ENCODE results near the gene B3GAT1. TPM values are rescaled to one million over a fixed set of nuclear protein-coding genes. Genes with fewer than 3 reads are reported as not detected.

The B3GAT1 gene
- total and polyA plus RNA-seq, 2 experiments from 2014 or later, result 4.8 to 28.3 TPM

- TF ChIP-seq NANOG (IDR thresholded peaks at IDR 0.05; ENCODE audit: borderline replicate concordance) (no peak), EZH2phosphoT487 (IDR thresholded peaks at IDR 0.05; ENCODE audit: unreplicated experiment) (no peak), ZNF462 (CRISPR knock-in tag; IDR thresholded peaks at IDR 0.05) (no peak), ZNF114 (CRISPR knock-in tag; IDR thresholded peaks at IDR 0.05) (no peak)
- TF ChIP-seq, protein P1, sequence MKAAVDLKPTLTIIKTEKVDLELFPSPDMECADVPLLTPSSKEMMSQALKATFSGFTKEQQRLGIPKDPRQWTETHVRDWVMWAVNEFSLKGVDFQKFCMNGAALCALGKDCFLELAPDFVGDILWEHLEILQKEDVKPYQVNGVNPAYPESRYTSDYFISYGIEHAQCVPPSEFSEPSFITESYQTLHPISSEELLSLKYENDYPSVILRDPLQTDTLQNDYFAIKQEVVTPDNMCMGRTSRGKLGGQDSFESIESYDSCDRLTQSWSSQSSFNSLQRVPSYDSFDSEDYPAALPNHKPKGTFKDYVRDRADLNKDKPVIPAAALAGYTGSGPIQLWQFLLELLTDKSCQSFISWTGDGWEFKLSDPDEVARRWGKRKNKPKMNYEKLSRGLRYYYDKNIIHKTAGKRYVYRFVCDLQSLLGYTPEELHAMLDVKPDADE (IDR thresholded peaks at IDR 0.05), result no peak
Observed at GRCh38 chr11:134455516-134455915, 43.5 kb upstream of the B3GAT1 start (continued).

DNA sequence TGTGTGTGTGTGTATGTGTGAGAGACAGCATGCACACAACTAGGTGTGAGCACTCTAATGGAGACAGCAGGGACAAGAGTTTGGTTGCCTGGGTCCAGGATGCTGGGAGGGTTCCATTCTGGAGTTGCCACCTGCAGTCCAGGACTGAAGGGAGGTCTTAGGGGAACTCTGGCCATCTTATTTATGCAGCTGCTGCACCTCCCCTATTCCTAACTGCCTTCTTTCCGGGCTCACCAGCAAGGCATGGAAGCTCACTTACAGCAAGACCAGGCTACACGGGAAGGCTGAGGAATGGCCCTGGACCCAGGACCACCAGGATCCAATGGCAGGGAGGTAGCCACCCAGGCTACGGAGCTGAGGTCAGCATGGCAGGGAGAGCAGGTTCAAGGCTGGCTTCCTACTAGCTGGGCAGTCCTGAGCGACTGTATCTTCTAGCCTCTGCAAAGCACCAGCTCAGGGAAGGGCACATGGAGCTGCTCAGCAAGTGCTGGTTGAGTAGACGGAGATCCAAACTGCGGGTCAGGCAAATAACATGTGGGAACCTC lies 42.2 kb upstream of the B3GAT1 start:
- Histone ChIP-seq H3K27me3 (ENCODE audit: insufficient read depth) (no peaks in the 10 kb centered on the region), H3K4me3 (no peak overlapping the region), H3K79me2 (replicated peaks; ENCODE audit: insufficient read depth) (no peaks in the 10 kb centered on the region), H3K4me1 (ENCODE audit: insufficient read depth) (no peaks in the 10 kb centered on the region), H2AFZ (no peak overlapping the region), H4K20me1 (replicated peaks; ENCODE audit: insufficient read depth) (no peaks in the 10 kb centered on the region), H3K36me3 (ENCODE audit: insufficient read depth) (no peaks in the 10 kb centered on the region), H3K9me2 (ENCODE audit: insufficient read depth) (no peaks in the 10 kb centered on the region), H3K4me2 (no peak overlapping the region), H3K27ac (ENCODE audit: low read depth) (no peak overlapping the region), H3F3A (replicated peaks; ENCODE audit: low read depth) (no peaks in the 10 kb centered on the region)
- H3K27me3 Mint-ChIP-seq (ENCODE audit: insufficient read depth, low read depth, poor library complexity), result peaks cover 2% of the 10 kb centered on the region
- H3K36me3 Mint-ChIP-seq (ENCODE audit: low read depth), result no peaks in the 10 kb centered on the region
- ATAC-seq (no peak), DNase-seq (ENCODE audit: low spot score) (no peak)
- H3K4me3 Mint-ChIP-seq, result no peak overlapping the region
- H3K27ac Mint-ChIP-seq, result no peak overlapping the region
- no peaks in the 10 kb centered on the region; the same call in 2 of the 3 replicates for H3K9me3 Mint-ChIP-seq
- peaks cover 3% of the 10 kb centered on the region; the same call in 2 of the 3 replicates for H3K4me1 Mint-ChIP-seq
- TF ChIP-seq, protein P2, sequence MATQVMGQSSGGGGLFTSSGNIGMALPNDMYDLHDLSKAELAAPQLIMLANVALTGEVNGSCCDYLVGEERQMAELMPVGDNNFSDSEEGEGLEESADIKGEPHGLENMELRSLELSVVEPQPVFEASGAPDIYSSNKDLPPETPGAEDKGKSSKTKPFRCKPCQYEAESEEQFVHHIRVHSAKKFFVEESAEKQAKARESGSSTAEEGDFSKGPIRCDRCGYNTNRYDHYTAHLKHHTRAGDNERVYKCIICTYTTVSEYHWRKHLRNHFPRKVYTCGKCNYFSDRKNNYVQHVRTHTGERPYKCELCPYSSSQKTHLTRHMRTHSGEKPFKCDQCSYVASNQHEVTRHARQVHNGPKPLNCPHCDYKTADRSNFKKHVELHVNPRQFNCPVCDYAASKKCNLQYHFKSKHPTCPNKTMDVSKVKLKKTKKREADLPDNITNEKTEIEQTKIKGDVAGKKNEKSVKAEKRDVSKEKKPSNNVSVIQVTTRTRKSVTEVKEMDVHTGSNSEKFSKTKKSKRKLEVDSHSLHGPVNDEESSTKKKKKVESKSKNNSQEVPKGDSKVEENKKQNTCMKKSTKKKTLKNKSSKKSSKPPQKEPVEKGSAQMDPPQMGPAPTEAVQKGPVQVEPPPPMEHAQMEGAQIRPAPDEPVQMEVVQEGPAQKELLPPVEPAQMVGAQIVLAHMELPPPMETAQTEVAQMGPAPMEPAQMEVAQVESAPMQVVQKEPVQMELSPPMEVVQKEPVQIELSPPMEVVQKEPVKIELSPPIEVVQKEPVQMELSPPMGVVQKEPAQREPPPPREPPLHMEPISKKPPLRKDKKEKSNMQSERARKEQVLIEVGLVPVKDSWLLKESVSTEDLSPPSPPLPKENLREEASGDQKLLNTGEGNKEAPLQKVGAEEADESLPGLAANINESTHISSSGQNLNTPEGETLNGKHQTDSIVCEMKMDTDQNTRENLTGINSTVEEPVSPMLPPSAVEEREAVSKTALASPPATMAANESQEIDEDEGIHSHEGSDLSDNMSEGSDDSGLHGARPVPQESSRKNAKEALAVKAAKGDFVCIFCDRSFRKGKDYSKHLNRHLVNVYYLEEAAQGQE (IDR thresholded peaks at IDR 0.05; ENCODE audit: unreplicated experiment), result no peak
